HG03439 (cell line): ENCODE measurements around the gene MTR.
A peak's percentile ranks its signal among the peaks of the same experiment; 100 is the strongest.

Experiments
- ATAC-seq: cut with Tn5 transposase; IDR thresholded peaks from one replicate; pipeline ENCODE4 v1.9.1; 2021; ENCODE audit warnings: mild to moderate bottlenecking, moderate library complexity; ENCODE audit not compliant: unreplicated experiment

The MTR gene

GRCh38 chr1:236862219-236862591 is 67.1 kb downstream of the MTR start:
- ATAC-seq: no peak

- ATAC-seq: no peak
These were observed 67.6 kb downstream of the MTR start for GRCh38 chr1:236862615-236863211.

- ATAC-seq: no peak
These were observed 69.1 kb downstream of the MTR start for GRCh38 chr1:236864211-236864610.

DNA sequence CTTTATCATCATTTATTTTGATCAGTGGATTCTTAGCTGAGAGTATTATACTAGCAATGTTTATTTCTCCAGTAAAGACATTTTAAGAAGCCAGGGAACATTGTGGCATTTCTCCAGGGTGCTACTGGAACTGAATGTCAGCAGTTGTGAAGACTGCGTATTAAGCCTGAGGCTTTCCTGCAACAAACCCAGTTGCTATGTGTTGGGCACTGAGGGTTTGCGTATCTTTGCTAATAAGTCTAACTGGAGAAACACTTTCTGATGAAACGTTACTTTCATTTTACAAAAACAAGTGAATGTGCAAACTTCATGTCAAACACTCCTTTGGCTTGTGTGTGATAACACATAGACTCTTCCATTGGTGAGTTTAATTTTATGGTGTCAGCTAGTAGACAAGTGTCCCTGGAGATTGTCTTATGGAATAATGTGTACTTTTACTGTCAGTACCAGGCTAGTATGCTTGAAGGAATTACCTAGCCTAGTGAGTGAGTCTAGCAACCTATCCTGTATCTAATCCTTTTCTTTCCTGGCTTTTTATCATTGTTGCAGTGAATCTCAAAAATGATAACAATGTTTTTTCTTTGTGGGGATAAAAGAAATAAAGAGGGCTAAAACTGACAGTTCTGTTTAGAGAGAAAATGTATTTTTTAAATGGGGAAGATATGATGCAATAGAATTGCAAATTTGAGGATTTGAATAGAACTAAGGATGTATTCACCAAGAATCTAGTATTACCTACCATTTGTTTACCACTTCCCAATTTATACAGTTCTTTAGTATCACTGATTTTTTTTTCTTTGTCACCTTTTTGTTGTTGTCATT is 70.1 kb downstream of the MTR start:
- no peak for ATAC-seq

- no peak for ATAC-seq
These were observed 70.7 kb downstream of the MTR start for GRCh38 chr1:236865818-236866155.

DNA sequence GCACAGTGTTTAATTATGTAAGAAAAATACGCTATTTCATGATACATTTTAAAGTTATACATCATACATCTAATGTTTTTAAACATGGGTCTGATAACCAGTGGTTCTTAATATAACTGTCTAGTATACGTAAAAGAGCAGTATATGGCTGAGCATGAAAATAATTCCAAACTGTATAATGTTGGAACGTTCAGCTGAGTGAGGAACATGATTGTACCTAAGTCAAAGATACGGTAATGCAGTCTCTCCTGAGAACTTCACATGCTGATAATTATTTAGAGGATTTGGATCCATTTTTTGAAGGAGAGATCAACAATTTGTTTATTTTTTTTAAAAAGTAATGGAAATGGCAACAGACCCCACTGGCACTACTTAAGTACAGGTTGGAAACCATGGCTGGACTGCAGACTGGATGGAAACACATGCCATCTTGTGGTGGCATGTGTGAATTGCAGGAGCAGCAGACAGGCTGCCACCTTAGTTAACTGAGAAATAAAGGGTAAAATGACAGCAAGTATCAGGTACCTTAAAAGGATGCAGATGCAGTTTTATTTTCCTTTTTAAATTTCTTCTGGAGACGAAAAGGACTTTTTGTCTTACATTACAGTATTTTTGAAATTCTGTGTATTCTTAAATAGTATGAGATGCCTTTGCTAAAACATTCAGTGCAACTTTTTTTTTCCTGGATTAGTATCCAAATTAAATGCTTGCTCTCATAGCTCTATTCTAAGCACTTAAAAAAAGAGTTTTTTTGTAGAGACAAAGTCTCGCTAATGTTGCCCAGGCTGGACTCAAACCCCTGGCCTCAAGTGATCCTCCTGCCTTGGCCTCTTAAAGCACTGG is 73.8 kb downstream of the MTR start:
- ATAC-seq: peak; percentile 55

- no peak for ATAC-seq
These were observed 74.8 kb downstream of the MTR start for GRCh38 chr1:236869911-236870310.

GRCh38 chr1:236870721-236871120 is 75.6 kb downstream of the MTR start:
- no peak for ATAC-seq

GRCh38 chr1:236872075-236872666 is 77.1 kb downstream of the MTR start:
- ATAC-seq: no peak

- ATAC-seq: no peak
These were observed 80.9 kb downstream of the MTR start for GRCh38 chr1:236875975-236876374.

DNA sequence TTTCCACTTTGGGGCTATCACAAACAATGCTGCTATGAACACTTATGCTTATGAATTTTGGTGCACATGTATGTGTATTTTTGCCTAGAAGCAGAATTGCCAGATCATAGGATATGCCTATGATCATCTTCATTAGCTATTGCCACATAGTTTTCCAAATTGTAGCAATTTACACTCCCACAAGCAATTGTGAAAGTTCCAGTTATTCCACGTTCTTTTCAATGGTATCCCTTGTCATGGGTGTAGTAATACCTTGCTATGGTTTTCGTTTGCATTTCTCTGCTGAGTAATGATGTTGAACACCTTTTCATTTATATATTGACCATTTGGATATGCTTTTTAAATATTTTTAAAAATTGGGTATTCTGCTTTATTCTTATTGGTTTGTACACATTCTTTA is 82.6 kb downstream of the MTR start:
- ATAC-seq: no peak

DNA sequence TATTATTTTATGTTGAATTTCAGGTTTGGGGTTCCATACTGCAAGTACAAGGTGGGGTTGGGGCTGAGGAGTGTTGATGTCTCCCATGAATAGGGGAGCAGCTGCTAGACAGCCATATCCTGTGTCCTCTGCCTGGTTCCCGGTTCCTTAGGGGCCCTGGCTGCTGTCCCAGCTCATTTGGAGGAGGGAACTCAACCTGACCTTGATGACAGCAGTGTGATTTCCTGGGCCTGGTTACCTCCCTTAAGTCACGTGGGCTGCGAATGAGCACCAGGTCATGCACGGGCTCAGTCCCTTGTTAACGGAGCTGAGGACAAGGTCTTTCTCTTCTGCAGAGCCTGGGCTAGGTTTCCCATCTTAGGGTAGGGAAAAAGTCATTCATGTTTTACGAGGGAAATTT is 85.1 kb downstream of the MTR start:
- no peak for ATAC-seq

- ATAC-seq: no peak
These were observed 87.6 kb downstream of the MTR start for GRCh38 chr1:236882678-236883077.

DNA sequence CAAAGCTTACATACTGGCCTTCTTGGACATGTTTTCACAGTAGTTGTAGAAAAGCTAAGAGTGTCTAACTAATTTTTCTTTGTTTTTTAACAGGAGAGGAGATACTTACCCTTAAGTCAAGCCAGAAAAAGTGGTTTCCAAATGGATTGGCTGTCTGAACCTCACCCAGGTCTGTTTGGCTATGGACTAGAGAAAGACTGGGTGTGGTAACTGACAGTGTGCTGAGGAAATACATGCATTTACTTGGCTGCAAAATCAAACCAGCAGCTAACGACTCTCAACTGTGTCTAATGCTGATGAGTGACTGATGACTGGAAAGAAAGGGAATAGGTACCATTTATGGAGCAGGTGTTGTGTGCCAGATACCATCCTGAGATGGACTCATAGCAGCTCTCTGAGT is 91.1 kb downstream of the MTR start:
- ATAC-seq: no peak

DNA sequence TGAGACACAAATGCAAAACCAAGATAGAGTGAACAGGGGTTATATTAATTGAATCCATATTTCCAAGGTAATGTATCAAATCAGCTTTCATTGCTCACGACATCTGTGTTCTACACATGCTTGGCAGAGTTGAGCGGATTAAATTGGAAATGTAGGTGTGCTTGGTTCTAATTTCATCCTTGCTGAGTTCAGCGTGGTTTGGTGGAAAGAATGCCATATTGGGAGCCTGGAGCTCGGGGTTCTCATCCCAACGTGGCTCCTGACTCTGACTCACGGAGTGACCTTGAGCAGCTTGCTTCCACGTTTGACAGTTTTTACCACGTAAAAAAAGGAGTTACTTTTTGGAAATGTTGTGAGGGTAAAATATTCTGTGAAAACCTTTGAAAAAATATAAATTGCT is 92.0 kb downstream of the MTR start:
- ATAC-seq: no peak

- no peak for ATAC-seq
These were observed 93.0 kb downstream of the MTR start for GRCh38 chr1:236888126-236888525.

DNA sequence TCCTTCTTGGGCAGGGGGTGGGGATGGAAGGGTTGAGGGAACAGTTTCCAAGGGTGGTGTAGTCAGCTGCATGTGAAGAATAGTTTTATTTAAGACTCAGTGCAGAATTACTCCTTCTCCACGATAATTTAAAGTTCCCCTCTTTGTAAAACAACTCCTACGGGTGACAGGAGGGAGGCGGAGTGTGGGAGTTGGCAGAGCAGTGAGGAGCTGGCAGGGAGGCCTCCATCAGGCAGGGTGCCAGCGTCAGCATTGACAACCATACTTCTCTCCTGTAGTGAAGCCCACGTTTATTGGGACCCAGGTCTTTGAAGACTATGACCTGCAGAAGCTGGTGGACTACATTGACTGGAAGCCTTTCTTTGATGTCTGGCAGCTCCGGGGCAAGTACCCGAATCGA is 93.8 kb downstream of the MTR start:
- ATAC-seq: no peak

DNA sequence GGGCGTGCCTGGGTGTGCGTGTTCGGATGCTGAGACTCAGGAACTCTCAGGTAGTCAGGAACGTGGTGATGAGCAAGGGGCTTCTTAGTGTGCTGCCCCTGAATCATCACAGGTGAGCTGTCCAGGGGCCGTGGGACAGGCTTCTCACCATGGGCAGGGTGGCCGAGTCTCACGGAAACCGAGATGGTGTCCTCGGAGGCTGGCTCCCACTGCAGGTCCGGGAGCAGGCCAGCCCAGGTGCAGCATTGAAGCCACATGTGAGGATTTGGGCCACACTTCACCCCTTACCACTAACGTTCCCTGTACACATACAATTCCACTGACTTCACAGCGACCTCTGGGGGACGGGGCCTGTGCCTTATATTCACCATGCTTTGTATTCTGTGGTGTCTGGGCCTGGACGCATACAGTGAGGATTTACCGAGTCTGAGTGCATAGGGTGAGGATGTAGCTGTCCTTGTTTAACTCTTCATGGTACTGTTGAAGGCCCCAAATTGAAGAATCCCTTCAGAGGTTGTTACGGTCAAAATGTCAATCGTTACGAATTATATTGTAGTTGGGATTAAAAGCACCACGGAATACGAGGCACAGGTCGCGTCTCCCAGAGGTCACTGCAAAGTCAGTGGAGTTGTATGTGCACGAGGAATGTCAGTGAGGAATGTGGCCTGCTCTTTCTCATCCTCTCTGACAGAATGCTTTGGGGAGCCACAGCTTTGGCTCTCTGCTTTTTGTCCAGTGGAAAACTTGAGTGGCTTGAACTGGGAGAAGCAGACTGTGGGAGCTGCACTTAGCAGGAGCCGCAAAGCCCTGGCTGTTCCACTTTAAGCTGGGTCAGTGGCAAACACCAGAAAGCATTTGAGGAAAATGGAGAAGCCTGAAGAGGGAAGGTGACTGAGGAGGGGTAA is 95.3 kb downstream of the MTR start:
- no peak for ATAC-seq

GRCh38 chr1:236893626-236894545 is 98.8 kb downstream of the MTR start:
- no peak for ATAC-seq
